Esophagus squamous epithelium (tissue), 4 donors: ENCODE results near the gene NDUFA13.

Source experiments
- POLR2A ChIP-seq, 4 donors: fragments of 450-650 bp; IDR thresholded peaks; one replicate each; pipeline ENCODE4 v1.6.1; 2017; ENCODE audit warnings: antibody characterized with exemption in 4 of 4, mild to moderate bottlenecking in 4 of 4, moderate library complexity in 3 of 4
- TF ChIP-seq, protein P1 (sequence below), 6 experiments: fragments of 450-650 bp in 4 of 6; fragments of 200-600 bp in 2 of 6; sonication (generic) in 2 of 6; IDR thresholded peaks; one replicate each; pipeline ENCODE4 v1.5.1; 2016 to 2019; ENCODE audit warnings: antibody characterized with exemption in 6 of 6, mild to moderate bottlenecking in 4 of 6, moderate library complexity in 4 of 6

GRCh38 chr19:19523177-19523576, 7.2 kb downstream of the NDUFA13 start:
- TF ChIP-seq, protein P1, sequence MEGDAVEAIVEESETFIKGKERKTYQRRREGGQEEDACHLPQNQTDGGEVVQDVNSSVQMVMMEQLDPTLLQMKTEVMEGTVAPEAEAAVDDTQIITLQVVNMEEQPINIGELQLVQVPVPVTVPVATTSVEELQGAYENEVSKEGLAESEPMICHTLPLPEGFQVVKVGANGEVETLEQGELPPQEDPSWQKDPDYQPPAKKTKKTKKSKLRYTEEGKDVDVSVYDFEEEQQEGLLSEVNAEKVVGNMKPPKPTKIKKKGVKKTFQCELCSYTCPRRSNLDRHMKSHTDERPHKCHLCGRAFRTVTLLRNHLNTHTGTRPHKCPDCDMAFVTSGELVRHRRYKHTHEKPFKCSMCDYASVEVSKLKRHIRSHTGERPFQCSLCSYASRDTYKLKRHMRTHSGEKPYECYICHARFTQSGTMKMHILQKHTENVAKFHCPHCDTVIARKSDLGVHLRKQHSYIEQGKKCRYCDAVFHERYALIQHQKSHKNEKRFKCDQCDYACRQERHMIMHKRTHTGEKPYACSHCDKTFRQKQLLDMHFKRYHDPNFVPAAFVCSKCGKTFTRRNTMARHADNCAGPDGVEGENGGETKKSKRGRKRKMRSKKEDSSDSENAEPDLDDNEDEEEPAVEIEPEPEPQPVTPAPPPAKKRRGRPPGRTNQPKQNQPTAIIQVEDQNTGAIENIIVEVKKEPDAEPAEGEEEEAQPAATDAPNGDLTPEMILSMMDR (IDR thresholded peaks at IDR 0.05), result no peak
- no peak for TF ChIP-seq POLR2A (IDR thresholded peaks at IDR 0.05)
